ENCODE measurements around the gene NAV1. TPM values are rescaled to one million over a fixed set of nuclear protein-coding genes. Genes with fewer than 3 reads are reported as not detected.

Gene NAV1
- total RNA-seq, 1 experiment from 2014 or later = 16.1 TPM

- peak; percentile 91 for DNase-seq (ENCODE audit: low spot score)
These were observed 35.3 kb upstream of the NAV1 start for GRCh38 chr1:201503397-201504176.

- no peak for DNase-seq (ENCODE audit: low spot score)
These were observed 34.7 kb upstream of the NAV1 start for GRCh38 chr1:201504179-201504631.

GRCh38 chr1:201504799-201505502, 34.0 kb upstream of the NAV1 start:
- DNase-seq (ENCODE audit: low spot score) = no peak

- DNase-seq (ENCODE audit: low spot score) = peak; percentile 66
These were observed 33.4 kb upstream of the NAV1 start for GRCh38 chr1:201505503-201505890.

GRCh38 chr1:201506092-201506491, 32.8 kb upstream of the NAV1 start:
- DNase-seq (ENCODE audit: low spot score) = no peak

- DNase-seq (ENCODE audit: low spot score) = peak; percentile 74
These were observed 32.2 kb upstream of the NAV1 start, which contains the start of gene CSRP1 for GRCh38 chr1:201506557-201507359. Gene CSRP1, minus strand, starts transcription at chr1:201507123. Its CDS starts 10,820 bp downstream, at chr1:201496303.

- DNase-seq (ENCODE audit: low spot score) = no peak
These were observed 31.6 kb upstream of the NAV1 start for GRCh38 chr1:201507360-201507675.

- no peak for DNase-seq (ENCODE audit: low spot score)
These were observed 30.1 kb upstream of the NAV1 start for GRCh38 chr1:201508809-201509208.

- DNase-seq (ENCODE audit: low spot score) = no peak
These were observed 29.1 kb upstream of the NAV1 start for GRCh38 chr1:201509601-201510374.

GRCh38 chr1:201510734-201511133, 28.2 kb upstream of the NAV1 start:
- DNase-seq (ENCODE audit: low spot score) = no peak

- DNase-seq (ENCODE audit: low spot score) = no peak
These were observed 27.5 kb upstream of the NAV1 start for GRCh38 chr1:201511396-201511940.

- DNase-seq (ENCODE audit: low spot score) = no peak
These were observed 26.9 kb upstream of the NAV1 start for GRCh38 chr1:201511941-201512539.

- no peak for DNase-seq (ENCODE audit: low spot score)
These were observed 25.3 kb upstream of the NAV1 start for GRCh38 chr1:201513498-201514243.

- DNase-seq (ENCODE audit: low spot score) = no peak
These were observed 24.5 kb upstream of the NAV1 start for GRCh38 chr1:201514466-201514865.

GRCh38 chr1:201515062-201515750, 23.7 kb upstream of the NAV1 start:
- no peak for DNase-seq (ENCODE audit: low spot score)

- DNase-seq (ENCODE audit: low spot score) = no peak
These were observed 23.0 kb upstream of the NAV1 start for GRCh38 chr1:201515895-201516294.

GRCh38 chr1:201516511-201517127, 22.3 kb upstream of the NAV1 start:
- DNase-seq (ENCODE audit: low spot score) = no peak

- DNase-seq (ENCODE audit: low spot score) = no peak
These were observed 21.3 kb upstream of the NAV1 start for GRCh38 chr1:201517631-201518030.

- no peak for DNase-seq (ENCODE audit: low spot score)
These were observed 20.9 kb upstream of the NAV1 start for GRCh38 chr1:201518071-201518470.

All from H4 (cell line).